DOHH2 (cell line): ENCODE data around the gene YTHDF1.

ENCODE experiments used
- H3F3A ChIP-seq: fragments of 200-600 bp; sonication (generic), shearing (Covaris generic); 2 replicates; pipeline ENCODE4 v1.6.0; 2016; ENCODE audit warnings: antibody characterized with exemption, mild to moderate bottlenecking; ENCODE audit not compliant: control insufficient read depth, insufficient read depth
- H3K27ac ChIP-seq: fragments of 200-600 bp; sonication (generic); 2 replicates; pipeline ENCODE4 v1.5.1; 2014; ENCODE audit warnings: low read depth, mild to moderate bottlenecking, low read length, moderate library complexity
- H3K27me3 ChIP-seq: fragments of 200-600 bp; sonication (generic); 2 replicates; pipeline ENCODE4 v1.6.1; 2014; ENCODE audit warnings: mild to moderate bottlenecking, low read length, mixed read lengths; ENCODE audit not compliant: control insufficient read depth
- H3K36me3 ChIP-seq: fragments of 200-600 bp; sonication (generic); 2 replicates; pipeline ENCODE4 v1.6.1; 2014; ENCODE audit warnings: mild to moderate bottlenecking, low read length, moderate library complexity, mixed read lengths; ENCODE audit not compliant: control insufficient read depth
- H3K4me1 ChIP-seq: fragments of 200-600 bp; sonication (generic); 2 replicates; pipeline ENCODE4 v1.6.1; 2014; ENCODE audit warnings: mild to moderate bottlenecking, low read length, mixed read lengths; ENCODE audit not compliant: control insufficient read depth
- H3K4me2 ChIP-seq: fragments of 200-600 bp; sonication (generic); 2 replicates; pipeline ENCODE4 v1.6.0; 2014; ENCODE audit warnings: mild to moderate bottlenecking, low read length, moderate library complexity
- H3K4me3 ChIP-seq: fragments of 200-600 bp; sonication (generic); 2 replicates; pipeline ENCODE4 v1.5.1; 2014; ENCODE audit warnings: mild to moderate bottlenecking, low read length, mixed read lengths
- H3K79me2 ChIP-seq: fragments of 200-600 bp; sonication (generic); 2 replicates; pipeline ENCODE4 v1.6.1; 2014; ENCODE audit warnings: mild to moderate bottlenecking, low read length, mixed read lengths; ENCODE audit not compliant: control insufficient read depth
- H3K9me2 ChIP-seq: fragments of 200-600 bp; sonication (generic); replicated peaks from 2 replicates; pipeline ENCODE4 v1.6.1; 2014; ENCODE audit warnings: mild to moderate bottlenecking, low read length, mixed read lengths; ENCODE audit not compliant: control insufficient read depth
- H3K9me3 ChIP-seq: fragments of 200-600 bp; sonication (generic); 2 replicates; pipeline ENCODE4 v1.6.1; 2014; ENCODE audit warnings: antibody characterized with exemption, low read length, mixed read lengths; ENCODE audit not compliant: control insufficient read depth, insufficient read depth
- H4K20me1 ChIP-seq: fragments of 200-600 bp; sonication (generic); 2 replicates; pipeline ENCODE4 v1.6.0; 2014; ENCODE audit warnings: low read depth, mild to moderate bottlenecking, antibody characterized with exemption, low read length, moderate library complexity; ENCODE audit not compliant: control insufficient read depth, insufficient read depth
- EZH2phosphoT487 ChIP-seq: fragments of 200-600 bp; sonication (generic); IDR thresholded peaks from 2 replicates; pipeline ENCODE4 v1.6.1; 2017; ENCODE audit warnings: borderline replicate concordance, mild to moderate bottlenecking, antibody characterized with exemption, low read length, moderate library complexity, mixed read lengths
- TF ChIP-seq, protein P1 (sequence below): fragments of 200-600 bp; sonication (generic); IDR thresholded peaks from one replicate; pipeline ENCODE4 v1.5.1; 2014; ENCODE audit warnings: antibody characterized with exemption, mild to moderate bottlenecking, low read depth, low read length; ENCODE audit not compliant: poor library complexity, severe bottlenecking

The YTHDF1 gene

DNA sequence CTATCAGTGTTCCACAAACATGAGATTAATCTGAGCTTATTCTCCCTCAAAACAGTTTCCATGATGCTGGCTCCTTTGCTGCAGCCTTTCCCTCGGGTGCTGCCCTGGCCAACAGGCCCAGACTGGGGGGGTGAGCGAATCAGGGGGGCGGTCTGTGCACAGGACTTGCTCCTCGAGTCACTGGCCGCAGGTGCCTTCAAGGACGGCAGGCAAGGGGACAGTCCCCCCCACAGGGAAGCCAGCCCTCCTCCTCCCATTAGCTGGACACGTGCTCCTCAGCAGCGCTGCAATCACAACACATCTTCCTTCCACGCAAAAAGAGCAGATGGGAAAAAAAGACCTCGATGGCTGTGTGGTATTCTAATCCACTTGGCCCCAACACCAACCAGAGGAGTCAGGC, 10.0 kb downstream of the YTHDF1 start:
- H3K4me2 ChIP-seq = no peak overlapping the region
- H3K27me3 ChIP-seq = no peaks in the 10 kb centered on the region
- peaks cover 95% of the 10 kb centered on the region for H3K36me3 ChIP-seq
- H3K9me2 ChIP-seq = no peaks in the 10 kb centered on the region
- no peaks in the 10 kb centered on the region for H3F3A ChIP-seq
- peaks cover 100% of the 10 kb centered on the region for H3K79me2 ChIP-seq
- H3K9me3 ChIP-seq = no peaks in the 10 kb centered on the region
- H3K27ac ChIP-seq = no peak overlapping the region
- TF ChIP-seq, protein P1, sequence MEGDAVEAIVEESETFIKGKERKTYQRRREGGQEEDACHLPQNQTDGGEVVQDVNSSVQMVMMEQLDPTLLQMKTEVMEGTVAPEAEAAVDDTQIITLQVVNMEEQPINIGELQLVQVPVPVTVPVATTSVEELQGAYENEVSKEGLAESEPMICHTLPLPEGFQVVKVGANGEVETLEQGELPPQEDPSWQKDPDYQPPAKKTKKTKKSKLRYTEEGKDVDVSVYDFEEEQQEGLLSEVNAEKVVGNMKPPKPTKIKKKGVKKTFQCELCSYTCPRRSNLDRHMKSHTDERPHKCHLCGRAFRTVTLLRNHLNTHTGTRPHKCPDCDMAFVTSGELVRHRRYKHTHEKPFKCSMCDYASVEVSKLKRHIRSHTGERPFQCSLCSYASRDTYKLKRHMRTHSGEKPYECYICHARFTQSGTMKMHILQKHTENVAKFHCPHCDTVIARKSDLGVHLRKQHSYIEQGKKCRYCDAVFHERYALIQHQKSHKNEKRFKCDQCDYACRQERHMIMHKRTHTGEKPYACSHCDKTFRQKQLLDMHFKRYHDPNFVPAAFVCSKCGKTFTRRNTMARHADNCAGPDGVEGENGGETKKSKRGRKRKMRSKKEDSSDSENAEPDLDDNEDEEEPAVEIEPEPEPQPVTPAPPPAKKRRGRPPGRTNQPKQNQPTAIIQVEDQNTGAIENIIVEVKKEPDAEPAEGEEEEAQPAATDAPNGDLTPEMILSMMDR = no peak
- H3K4me1 ChIP-seq = no peaks in the 10 kb centered on the region
- H4K20me1 ChIP-seq = peaks cover 16% of the 10 kb centered on the region
- H3K4me3 ChIP-seq = no peak overlapping the region

DNA sequence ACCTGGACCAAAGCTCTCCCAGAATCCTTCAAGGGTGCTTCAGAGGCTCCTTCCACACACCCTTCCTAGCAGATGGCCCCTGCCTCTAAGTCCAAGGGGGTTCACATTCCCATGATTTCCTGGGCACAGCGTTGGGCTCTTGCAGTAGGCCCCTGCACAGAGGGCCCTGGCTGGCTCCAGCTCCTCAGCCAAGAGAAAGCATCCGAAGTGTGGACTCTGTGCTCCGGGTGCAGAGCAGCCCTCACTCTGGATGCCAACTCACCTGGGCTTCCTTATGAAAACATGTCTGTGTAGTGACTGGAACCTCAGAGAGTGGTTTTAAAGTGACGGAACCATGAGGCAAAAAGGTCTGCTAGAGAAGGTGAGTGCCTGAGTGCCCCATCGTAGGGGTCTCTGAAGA, 11.6 kb downstream of the YTHDF1 start:
- Histone ChIP-seq H3K9me3 (no peaks in the 10 kb centered on the region), H3F3A (no peaks in the 10 kb centered on the region), H4K20me1 (peaks cover 16% of the 10 kb centered on the region), H3K9me2 (no peaks in the 10 kb centered on the region), H3K27me3 (no peaks in the 10 kb centered on the region), H3K4me2 (no peak overlapping the region), H3K27ac (no peak overlapping the region), H3K4me3 (no peak overlapping the region), H3K36me3 (peaks cover 94% of the 10 kb centered on the region), H3K79me2 (peaks cover 100% of the 10 kb centered on the region), H3K4me1 (no peaks in the 10 kb centered on the region)
- TF ChIP-seq, protein P1 = no peak
- TF ChIP-seq EZH2phosphoT487 = no peak

DNA sequence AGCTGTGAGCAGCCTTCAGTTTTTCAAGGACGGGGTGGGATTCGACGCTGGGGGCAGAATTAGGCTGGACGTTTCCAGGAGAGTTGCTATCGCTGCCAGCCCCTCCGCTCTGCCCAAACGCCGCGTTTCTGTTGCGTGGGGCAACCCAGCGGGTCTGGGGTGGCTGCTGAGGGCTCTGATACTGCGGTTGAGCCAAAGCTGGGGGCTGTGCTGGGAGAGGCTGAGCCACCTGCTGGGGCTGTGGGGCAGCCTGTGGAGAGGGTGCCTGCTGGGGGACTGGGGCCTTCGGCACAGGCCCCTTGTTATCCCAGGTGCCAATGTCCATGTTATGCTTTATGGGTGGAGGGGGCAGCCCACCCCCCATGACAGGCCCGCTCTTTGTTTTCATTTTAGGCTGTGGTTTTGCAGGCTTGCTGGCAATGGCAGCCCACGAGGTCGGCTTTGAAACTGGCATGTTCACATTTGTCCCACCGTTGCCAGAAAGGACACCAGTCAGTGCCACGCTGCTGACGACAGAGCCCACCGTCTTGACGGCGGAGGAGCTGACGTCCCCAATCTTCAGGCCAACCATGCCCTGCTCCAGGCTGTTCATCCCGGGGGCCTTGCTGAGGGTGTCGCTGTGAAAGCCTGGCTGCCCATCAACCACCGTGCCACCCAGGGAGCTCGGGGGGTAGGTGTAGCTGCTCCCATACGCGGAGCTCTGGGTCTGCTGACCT, 13.0 kb downstream of the YTHDF1 start:
- no peaks in the 10 kb centered on the region for H3K4me1 ChIP-seq
- H4K20me1 ChIP-seq = peaks cover 16% of the 10 kb centered on the region
- no peaks in the 10 kb centered on the region for H3K9me2 ChIP-seq
- no peaks in the 10 kb centered on the region for H3F3A ChIP-seq
- TF ChIP-seq, protein P1 = no peak
- no peak for TF ChIP-seq EZH2phosphoT487
- no peak overlapping the region for H3K27ac ChIP-seq
- no peaks in the 10 kb centered on the region for H3K27me3 ChIP-seq
- peaks cover 92% of the 10 kb centered on the region for H3K36me3 ChIP-seq
- no peak overlapping the region for H3K4me3 ChIP-seq
- H3K79me2 ChIP-seq = peaks cover 100% of the 10 kb centered on the region
- H3K4me2 ChIP-seq = no peak overlapping the region
- no peaks in the 10 kb centered on the region for H3K9me3 ChIP-seq
